Gastroesophageal sphincter (tissue), 4 donors: ENCODE data around the gene KRT9. TPM values are rescaled to one million over a fixed set of nuclear protein-coding genes. Genes with fewer than 3 reads are reported as not detected.

Source experiments
- ATAC-seq: fragments of 150-250 bp; one replicate; pipeline ENCODE4 v1.9.1; 2016; ENCODE audit warnings: mild to moderate bottlenecking, moderate library complexity
- H3K27ac ChIP-seq, 4 donors: fragments of 200-600 bp; sonication (generic) in 3 of 4; 1 replicate in 3 of 4; 2 replicates in 1 of 4; pipeline ENCODE4 v1.5.1; 2016 to 2019
- H3K27me3 ChIP-seq: fragments of 200-600 bp; sonication (generic); one replicate; pipeline ENCODE4 v1.5.1; 2019
- H3K36me3 ChIP-seq, 2 donors: fragments of 200-600 bp; sonication (generic); one replicate each; pipeline ENCODE4 v1.5.1; 2019; ENCODE audit warnings: control low read depth in 1 of 2
- H3K4me1 ChIP-seq, 3 donors: fragments of 200-600 bp; sonication (generic); 1 replicate in 2 of 3; 2 replicates in 1 of 3; pipeline ENCODE4 v1.5.1; 2016 to 2019; ENCODE audit warnings: control low read depth in 2 of 3
- H3K4me3 ChIP-seq, 2 donors: fragments of 200-600 bp; sonication (generic); one replicate each; pipeline ENCODE4 v1.5.1; 2019; ENCODE audit warnings: mild to moderate bottlenecking in 1 of 2, moderate library complexity in 1 of 2
- H3K9me3 ChIP-seq, 3 donors: fragments of 200-600 bp; sonication (generic); one replicate each; pipeline ENCODE4 v1.5.1; 2017 to 2019; ENCODE audit warnings: control low read depth in 2 of 3
- EP300 ChIP-seq: sonication (generic); formaldehyde crosslinking; IDR thresholded peaks from one replicate; pipeline ENCODE4 v1.6.1; 2017; ENCODE audit warnings: antibody characterized with exemption, mild to moderate bottlenecking
- POLR2A ChIP-seq, 2 donors: fragments of 450-650 bp; IDR thresholded peaks; one replicate each; pipeline ENCODE4 v1.6.1; 2017; ENCODE audit warnings: antibody characterized with exemption in 2 of 2, mild to moderate bottlenecking in 2 of 2, moderate library complexity in 1 of 2
- POLR2AphosphoS5 ChIP-seq: sonication (generic); formaldehyde crosslinking; IDR thresholded peaks from one replicate; pipeline ENCODE4 v1.6.1; 2017; ENCODE audit warnings: antibody characterized with exemption
- WGBS, 2 donors: methylation state at CpG; one replicate each; pipeline ENCODE4 v1.1.5; 2018; ENCODE audit warnings: low coverage in 1 of 2; 5-methylcytosine and 5-hydroxymethylcytosine counted together
- total RNA-seq, 4 donors: library from RNA; depleted of rRNA; stranded (reverse); fragments of >200 nt; gene quantifications; one replicate each; pipeline ENCODE4 v1.1.0, GENCODE V29; 2016
- TF ChIP-seq, protein P1 (sequence below), 4 experiments: fragments of 200-600 bp in 2 of 4; fragments of 450-650 bp in 2 of 4; sonication (generic) in 1 of 4; IDR thresholded peaks; one replicate each; pipeline ENCODE4 v1.5.1; 2017 to 2019; ENCODE audit warnings: antibody characterized with exemption in 4 of 4, mild to moderate bottlenecking in 2 of 4, moderate library complexity in 2 of 4

KRT9 gene
- total RNA-seq, 4 donors from 2014 or later = not detected

GRCh38 chr17:41593306-41593981, 21.6 kb upstream of the KRT9 start:
- no CpG with 5 or more reads among the region's 8 CpGs for WGBS, 2 donors
- peaks cover 7% of the 10 kb centered on the region for H3K27me3 ChIP-seq
- no peaks in the 10 kb centered on the region for H3K36me3 ChIP-seq
- peaks cover 0 to 8% (median 0%) of the 10 kb centered on the region in 3 donors for H3K9me3 ChIP-seq
- no peak for ATAC-seq
- no peak for TF ChIP-seq EP300
- TF ChIP-seq POLR2AphosphoS5 = no peak
- no peaks in the 10 kb centered on the region for H3K4me1 ChIP-seq
- no peak overlapping the region for H3K27ac ChIP-seq
- H3K4me3 ChIP-seq = no peak overlapping the region

GRCh38 chr17:41592601-41593305, 20.9 kb upstream of the KRT9 start:
- no peak overlapping the region for H3K27ac ChIP-seq
- no peaks in the 10 kb centered on the region for H3K4me1 ChIP-seq
- WGBS, 2 donors = 67 to 72% methylated on average over 3 of the region's 12 CpGs
- ATAC-seq = no peak
- H3K4me3 ChIP-seq = no peak overlapping the region
- TF ChIP-seq POLR2AphosphoS5 (no peak), POLR2A (IDR thresholded peaks at IDR 0.05) (no peak), EP300 (no peak)
- TF ChIP-seq, protein P1, sequence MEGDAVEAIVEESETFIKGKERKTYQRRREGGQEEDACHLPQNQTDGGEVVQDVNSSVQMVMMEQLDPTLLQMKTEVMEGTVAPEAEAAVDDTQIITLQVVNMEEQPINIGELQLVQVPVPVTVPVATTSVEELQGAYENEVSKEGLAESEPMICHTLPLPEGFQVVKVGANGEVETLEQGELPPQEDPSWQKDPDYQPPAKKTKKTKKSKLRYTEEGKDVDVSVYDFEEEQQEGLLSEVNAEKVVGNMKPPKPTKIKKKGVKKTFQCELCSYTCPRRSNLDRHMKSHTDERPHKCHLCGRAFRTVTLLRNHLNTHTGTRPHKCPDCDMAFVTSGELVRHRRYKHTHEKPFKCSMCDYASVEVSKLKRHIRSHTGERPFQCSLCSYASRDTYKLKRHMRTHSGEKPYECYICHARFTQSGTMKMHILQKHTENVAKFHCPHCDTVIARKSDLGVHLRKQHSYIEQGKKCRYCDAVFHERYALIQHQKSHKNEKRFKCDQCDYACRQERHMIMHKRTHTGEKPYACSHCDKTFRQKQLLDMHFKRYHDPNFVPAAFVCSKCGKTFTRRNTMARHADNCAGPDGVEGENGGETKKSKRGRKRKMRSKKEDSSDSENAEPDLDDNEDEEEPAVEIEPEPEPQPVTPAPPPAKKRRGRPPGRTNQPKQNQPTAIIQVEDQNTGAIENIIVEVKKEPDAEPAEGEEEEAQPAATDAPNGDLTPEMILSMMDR (IDR thresholded peaks at IDR 0.05) = no peak
- H3K9me3 ChIP-seq = peaks cover 0 to 8% (median 0%) of the 10 kb centered on the region in 3 donors
- no peaks in the 10 kb centered on the region for H3K36me3 ChIP-seq
- peaks cover 7% of the 10 kb centered on the region for H3K27me3 ChIP-seq

GRCh38 chr17:41589301-41589700, 17.4 kb upstream of the KRT9 start:
- 67 to 70% methylated on average over 1 to 2 of the region's 3 CpGs for WGBS, 2 donors
- peaks cover 0 to 8% (median 0%) of the 10 kb centered on the region in 3 donors for H3K9me3 ChIP-seq
- H3K4me1 ChIP-seq = no peaks in the 10 kb centered on the region
- no peak overlapping the region for H3K27ac ChIP-seq
- ATAC-seq = no peak
- peaks cover 12% of the 10 kb centered on the region for H3K27me3 ChIP-seq
- H3K36me3 ChIP-seq = no peaks in the 10 kb centered on the region
- no peak overlapping the region for H3K4me3 ChIP-seq
- TF ChIP-seq EP300 = no peak
- no peak for TF ChIP-seq POLR2A (IDR thresholded peaks at IDR 0.05)
- TF ChIP-seq, protein P1 (IDR thresholded peaks at IDR 0.05) = no peak
- TF ChIP-seq POLR2AphosphoS5 = no peak

DNA sequence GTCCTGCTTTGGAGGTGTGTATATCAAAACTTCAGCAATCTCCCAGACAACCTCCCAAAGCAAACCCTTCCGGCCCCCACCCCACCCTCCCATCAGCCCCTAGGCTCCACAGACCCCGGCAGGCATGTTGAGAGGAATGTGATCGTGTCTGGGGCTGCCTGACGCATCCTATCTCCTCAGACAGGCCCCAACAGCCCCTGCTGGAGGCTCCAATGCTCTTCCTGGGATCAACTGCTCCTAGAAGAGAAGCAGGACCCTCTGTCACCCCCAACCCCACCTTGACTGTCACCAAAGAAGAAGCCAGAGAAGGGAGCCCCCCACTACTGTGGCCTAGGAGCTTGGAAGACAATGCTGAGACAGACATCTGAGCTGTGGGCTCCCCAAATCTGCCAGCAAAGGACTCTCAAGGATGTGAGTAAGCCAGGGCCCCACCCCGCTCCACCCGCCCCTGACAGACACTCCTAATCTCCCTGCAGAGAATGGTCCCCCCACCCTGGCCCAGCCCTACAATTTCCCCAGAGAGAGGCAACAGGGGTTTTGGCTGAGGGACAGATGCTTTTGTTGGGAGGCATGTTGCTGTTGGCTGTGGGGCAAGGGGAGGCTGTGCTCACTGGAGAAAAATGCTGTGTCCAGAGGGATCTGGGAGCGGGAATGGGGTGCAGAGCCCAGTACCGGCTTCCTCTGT, 16.4 kb upstream of the KRT9 start:
- Histone ChIP-seq H3K27ac (no peak overlapping the region), H3K36me3 (no peaks in the 10 kb centered on the region), H3K4me3 (no peak overlapping the region), H3K27me3 (peaks cover 8% of the 10 kb centered on the region), H3K9me3 (peaks cover 0 to 8% (median 0%) of the 10 kb centered on the region in 3 donors), H3K4me1 (no peaks in the 10 kb centered on the region)
- ATAC-seq = no peak
- 60% methylated on average over 1 of the region's 8 CpGs; no CpG with 5 or more reads in 1 of the 2 donors for WGBS, 2 donors
- TF ChIP-seq, protein P1 (IDR thresholded peaks at IDR 0.05) = no peak
- no peak for TF ChIP-seq POLR2A (IDR thresholded peaks at IDR 0.05)
- no peak for TF ChIP-seq POLR2AphosphoS5
- no peak for TF ChIP-seq EP300

GRCh38 chr17:41586863-41587495, 15.1 kb upstream of the KRT9 start, which contains the start of gene KRT14:
Gene KRT14, minus strand, starts transcription at chr17:41586895. Its CDS starts 61 bp downstream, at chr17:41586834.
- TF ChIP-seq, protein P1 (IDR thresholded peaks at IDR 0.05) = no peak
- ATAC-seq = no peak
- Histone ChIP-seq H3K27me3 (peaks cover 12% of the 10 kb centered on the region), H3K27ac (no peak within 1 kb of the TSS), H3K4me1 (no peaks in the 10 kb centered on the region), H3K36me3 (no peaks in the 10 kb centered on the region), H3K4me3 (no peak within 1 kb of the TSS), H3K9me3 (peaks cover 0 to 8% (median 0%) of the 10 kb centered on the region in 3 donors)
- 75 to 91% methylated on average over 4 of the region's 15 CpGs for WGBS, 2 donors
